ENCODE results near the gene GALP.

DNA sequence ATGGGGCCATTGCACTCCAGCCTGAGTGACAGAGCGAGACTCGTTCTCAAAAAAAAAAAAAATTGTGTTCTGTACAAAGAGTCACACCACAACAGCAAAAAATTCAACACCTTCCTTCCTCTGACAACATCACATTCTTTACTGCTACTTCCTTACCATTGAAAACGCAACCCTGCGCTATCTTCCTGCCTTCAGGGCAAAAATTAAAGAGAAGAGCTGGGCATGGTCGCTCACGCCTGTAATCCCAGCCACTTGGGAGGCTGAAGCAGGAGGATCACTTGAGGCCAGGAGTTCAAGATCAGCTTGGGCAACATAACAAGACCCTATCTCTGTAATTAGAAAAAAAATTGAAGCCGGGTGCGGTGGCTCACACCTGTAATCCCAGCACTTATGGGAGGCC lies 44.2 kb upstream of the GALP start:
- TF ChIP-seq, protein P1, sequence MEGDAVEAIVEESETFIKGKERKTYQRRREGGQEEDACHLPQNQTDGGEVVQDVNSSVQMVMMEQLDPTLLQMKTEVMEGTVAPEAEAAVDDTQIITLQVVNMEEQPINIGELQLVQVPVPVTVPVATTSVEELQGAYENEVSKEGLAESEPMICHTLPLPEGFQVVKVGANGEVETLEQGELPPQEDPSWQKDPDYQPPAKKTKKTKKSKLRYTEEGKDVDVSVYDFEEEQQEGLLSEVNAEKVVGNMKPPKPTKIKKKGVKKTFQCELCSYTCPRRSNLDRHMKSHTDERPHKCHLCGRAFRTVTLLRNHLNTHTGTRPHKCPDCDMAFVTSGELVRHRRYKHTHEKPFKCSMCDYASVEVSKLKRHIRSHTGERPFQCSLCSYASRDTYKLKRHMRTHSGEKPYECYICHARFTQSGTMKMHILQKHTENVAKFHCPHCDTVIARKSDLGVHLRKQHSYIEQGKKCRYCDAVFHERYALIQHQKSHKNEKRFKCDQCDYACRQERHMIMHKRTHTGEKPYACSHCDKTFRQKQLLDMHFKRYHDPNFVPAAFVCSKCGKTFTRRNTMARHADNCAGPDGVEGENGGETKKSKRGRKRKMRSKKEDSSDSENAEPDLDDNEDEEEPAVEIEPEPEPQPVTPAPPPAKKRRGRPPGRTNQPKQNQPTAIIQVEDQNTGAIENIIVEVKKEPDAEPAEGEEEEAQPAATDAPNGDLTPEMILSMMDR (IDR thresholded peaks at IDR 0.05): no peak
- TF ChIP-seq EZH2 (IDR thresholded peaks at IDR 0.05; ENCODE audit: borderline replicate concordance, insufficient read depth, low read depth, low read length, poor library complexity, severe bottlenecking): no peak
